Keratinocyte (primary cell): ENCODE results near the gene CA11.

ENCODE experiments used
- EZH2 ChIP-seq: IDR thresholded peaks from one replicate; pipeline ENCODE4 v1.6.1; 2012; ENCODE audit warnings: inconsistent platforms, mild to moderate bottlenecking, low read length, moderate library complexity
- TF ChIP-seq, protein P1 (sequence below), 3 experiments: IDR thresholded peaks in 1 of 3; conservative IDR thresholded peaks in 1 of 3; optimal IDR thresholded peaks in 1 of 3; 2 replicates in 2 of 3; 3 replicates in 1 of 3; pipeline versions ENCODE3 to v1.5.1; 2011; ENCODE audit warnings: low read length in 3 of 3, mild to moderate bottlenecking in 3 of 3, moderate library complexity in 2 of 3, control low read depth in 1 of 3, inconsistent platforms in 1 of 3; ENCODE audit not compliant: insufficient read depth in 2 of 3; ENCODE audit errors: extremely low read depth in 1 of 3

DNA sequence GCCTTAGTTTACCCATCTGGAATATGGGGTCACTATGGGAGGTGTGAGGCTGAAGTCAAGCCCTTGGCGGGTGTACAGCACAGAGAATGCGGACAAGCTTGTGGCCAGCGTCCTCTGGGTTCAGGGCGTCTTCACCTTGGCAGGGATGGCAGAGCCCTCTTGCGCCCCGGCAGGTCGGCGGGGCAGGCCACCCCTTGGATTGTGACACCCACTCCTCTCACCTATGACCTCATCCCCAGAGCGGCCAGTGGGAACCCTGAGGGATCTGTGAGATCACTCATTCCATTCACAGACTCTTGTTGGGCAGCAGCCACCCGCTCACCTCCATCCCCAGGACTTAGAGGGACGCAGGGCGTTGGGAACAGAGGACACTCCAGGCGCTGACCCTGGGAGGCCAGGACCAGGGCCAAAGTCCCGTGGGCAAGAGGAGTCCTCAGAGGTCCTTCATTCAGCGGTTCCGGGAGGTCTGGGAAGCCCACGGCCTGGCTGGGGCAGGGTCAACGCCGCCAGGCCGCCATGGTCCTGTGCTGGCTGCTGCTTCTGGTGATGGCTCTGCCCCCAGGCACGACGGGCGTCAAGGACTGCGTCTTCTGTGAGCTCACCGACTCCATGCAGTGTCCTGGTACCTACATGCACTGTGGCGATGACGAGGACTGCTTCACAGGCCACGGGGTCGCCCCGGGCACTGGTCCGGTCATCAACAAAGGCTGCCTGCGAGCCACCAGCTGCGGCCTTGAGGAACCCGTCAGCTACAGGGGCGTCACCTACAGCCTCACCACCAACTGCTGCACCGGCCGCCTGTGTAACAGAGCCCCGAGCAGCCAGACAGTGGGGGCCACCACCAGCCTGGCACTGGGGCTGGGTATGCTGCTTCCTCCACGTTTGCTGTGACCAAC is 39.3 kb downstream of the CA11 start, which contains the start of gene SPACA4:
- no peak for TF ChIP-seq EZH2
- TF ChIP-seq, protein P1, sequence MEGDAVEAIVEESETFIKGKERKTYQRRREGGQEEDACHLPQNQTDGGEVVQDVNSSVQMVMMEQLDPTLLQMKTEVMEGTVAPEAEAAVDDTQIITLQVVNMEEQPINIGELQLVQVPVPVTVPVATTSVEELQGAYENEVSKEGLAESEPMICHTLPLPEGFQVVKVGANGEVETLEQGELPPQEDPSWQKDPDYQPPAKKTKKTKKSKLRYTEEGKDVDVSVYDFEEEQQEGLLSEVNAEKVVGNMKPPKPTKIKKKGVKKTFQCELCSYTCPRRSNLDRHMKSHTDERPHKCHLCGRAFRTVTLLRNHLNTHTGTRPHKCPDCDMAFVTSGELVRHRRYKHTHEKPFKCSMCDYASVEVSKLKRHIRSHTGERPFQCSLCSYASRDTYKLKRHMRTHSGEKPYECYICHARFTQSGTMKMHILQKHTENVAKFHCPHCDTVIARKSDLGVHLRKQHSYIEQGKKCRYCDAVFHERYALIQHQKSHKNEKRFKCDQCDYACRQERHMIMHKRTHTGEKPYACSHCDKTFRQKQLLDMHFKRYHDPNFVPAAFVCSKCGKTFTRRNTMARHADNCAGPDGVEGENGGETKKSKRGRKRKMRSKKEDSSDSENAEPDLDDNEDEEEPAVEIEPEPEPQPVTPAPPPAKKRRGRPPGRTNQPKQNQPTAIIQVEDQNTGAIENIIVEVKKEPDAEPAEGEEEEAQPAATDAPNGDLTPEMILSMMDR (optimal IDR thresholded peaks at IDR 0.05 in 1 of 3, IDR thresholded peaks at IDR 0.05 in 1 of 3, conservative IDR thresholded peaks at IDR 0.05 in 1 of 3; ENCODE audit: extremely low read depth in 1 of 3, insufficient read depth in 2 of 3, low read length in 3 of 3) = no peak
